ENCODE results near the gene NID1.
"Not testable (repeated sequence)": the region's sequence is repeated elsewhere in the genome, so short reads cannot be mapped to it uniquely, and the experiment has no call there.

The NID1 gene

GRCh38 chr1:235976490-235976889 is 88.4 kb downstream of the NID1 start:
- intact Hi-C loops (cut with DNase I), result loop anchor here (10.0 kb wide), 1 partner anchor 462 kb away; no protein-coding TSS in a partner anchor
- DNase-seq, result no peak

GRCh38 chr1:235974616-235975015 is 90.3 kb downstream of the NID1 start:
- intact Hi-C loops (cut with DNase I), result loop anchor here (10.0 kb wide), 1 partner anchor 460 kb away; no protein-coding TSS in a partner anchor
- DNase-seq, result no peak

GRCh38 chr1:235972691-235973090 is 92.2 kb downstream of the NID1 start:
- DNase-seq, result not testable (repeated sequence)
- intact Hi-C loops (cut with DNase I), result loop anchor here (10.0 kb wide), 1 partner anchor 458 kb away; no protein-coding TSS in a partner anchor

GRCh38 chr1:235972311-235972689 is 92.6 kb downstream of the NID1 start:
- intact Hi-C loops (cut with DNase I), result loop anchor here (10.0 kb wide), 1 partner anchor 457 kb away; no protein-coding TSS in a partner anchor
- no peak for DNase-seq

GRCh38 chr1:235971571-235972310 is 93.1 kb downstream of the NID1 start:
- intact Hi-C loops (cut with DNase I), result loop anchor here (2.0 to 10.0 kb wide), 2 partner anchors 107 to 457 kb away; no protein-coding TSS in a partner anchor
- peak; percentile 68 to 96 (median 84) for DNase-seq

- intact Hi-C loops (cut with DNase I), result loop anchor here (2.0 to 10.0 kb wide), 2 partner anchors 106 to 456 kb away; no protein-coding TSS in a partner anchor
- DNase-seq, result no peak
Observed at GRCh38 chr1:235971020-235971419, 93.9 kb downstream of the NID1 start.

GRCh38 chr1:235968831-235969230 is 96.1 kb downstream of the NID1 start:
- intact Hi-C loops (cut with DNase I), result no loop called here
- no peak for DNase-seq

- intact Hi-C loops (cut with DNase I); DNase-seq: not testable (repeated sequence)
Observed at GRCh38 chr1:235966134-235966533, 98.8 kb downstream of the NID1 start.

GRCh38 chr1:235960809-235961208 is 104.1 kb downstream of the NID1 start:
- intact Hi-C loops (cut with DNase I), result no loop called here
- DNase-seq, result no peak

- intact Hi-C loops (cut with DNase I), result no loop called here
- no peak for DNase-seq
Observed at GRCh38 chr1:235958021-235958420, 106.9 kb downstream of the NID1 start.

- DNase-seq, result no peak
- intact Hi-C loops (cut with DNase I), result no loop called here
Observed at GRCh38 chr1:235955777-235956176, 109.1 kb downstream of the NID1 start.

- intact Hi-C loops (cut with DNase I), result no loop called here
- no peak for DNase-seq
Observed at GRCh38 chr1:235954306-235955283, 110.3 kb downstream of the NID1 start.

GRCh38 chr1:235953801-235954200 is 111.1 kb downstream of the NID1 start:
- intact Hi-C loops (cut with DNase I), result no loop called here
- no peak for DNase-seq

GRCh38 chr1:235952950-235953615 is 111.8 kb downstream of the NID1 start:
- intact Hi-C loops (cut with DNase I), result no loop called here
- DNase-seq, result no peak

GRCh38 chr1:235951661-235952060 is 113.2 kb downstream of the NID1 start:
- intact Hi-C loops (cut with DNase I), result no loop called here
- no peak for DNase-seq

GRCh38 chr1:235950318-235950717 is 114.6 kb downstream of the NID1 start:
- intact Hi-C loops (cut with DNase I), result no loop called here
- no peak for DNase-seq

GRCh38 chr1:235948774-235949427 is 116.0 kb downstream of the NID1 start:
- intact Hi-C loops (cut with DNase I), result no loop called here
- no peak for DNase-seq

- DNase-seq, result no peak
- intact Hi-C loops (cut with DNase I), result no loop called here
Observed at GRCh38 chr1:235947989-235948388, 116.9 kb downstream of the NID1 start.

- intact Hi-C loops (cut with DNase I), result no loop called here
- no peak for DNase-seq
Observed at GRCh38 chr1:235946571-235946981, 118.3 kb downstream of the NID1 start.

Measured in posterior cingulate gyrus (tissue), 11 donors.